PC-3 (cell line): ENCODE results near the gene BCAN. TPM values are rescaled to one million over a fixed set of nuclear protein-coding genes. Genes with fewer than 3 reads are reported as not detected.

Source experiments
- ATAC-seq: fragments of 200-7000 bp; cut with Tn5 transposase; 2 replicates; pipeline ENCODE4 v1.9.1; 2020; ENCODE audit warnings: mild to moderate bottlenecking, moderate library complexity
- BruUV-seq: library from RNA; stranded (reverse); fragments of 400-500 nt; replicated peaks from 2 replicates; lab custom pipeline; 2021; lab: Mats Ljungman, UMichigan
- CTCF ChIA-PET: fragments of 300-600 bp; sonication (Branson Sonifier 250); formaldehyde crosslinking; loops from one replicate; lab custom pipeline; 2022; ENCODE audit warnings: antibody characterized with exemption; lab: Charles Lee
- POLR2A ChIA-PET: fragments of 300-600 bp; sonication (Branson Sonifier 250); formaldehyde crosslinking; loops from one replicate; lab custom pipeline; 2022; ENCODE audit warnings: antibody characterized with exemption; ENCODE audit not compliant: unreplicated experiment; lab: Charles Lee
- DNase-seq: peaks from one replicate; pipeline ENCODE4 v3.0.0-alpha.2; 2015
- H2AFZ ChIP-seq: fragments of 300-600 bp; sonication (generic); 2 replicates; pipeline ENCODE4 v1.6.0; 2016; ENCODE audit warnings: antibody characterized with exemption, low read length
- H3F3A ChIP-seq: fragments of 300-600 bp; sonication (generic); one replicate; pipeline ENCODE4 v1.6.0; 2017; ENCODE audit warnings: antibody characterized with exemption, low read length, control low read depth, mild to moderate bottlenecking; ENCODE audit not compliant: unreplicated experiment
- H3K27ac ChIP-seq: fragments of 300-600 bp; sonication (generic); 2 replicates; pipeline ENCODE4 v1.5.1; 2016; ENCODE audit warnings: mild to moderate bottlenecking, low read length
- H3K27me3 ChIP-seq: fragments of 300-600 bp; sonication (generic); 2 replicates; pipeline ENCODE4 v1.6.1; 2016; ENCODE audit warnings: low read length, mixed read lengths
- H3K36me3 ChIP-seq: fragments of 300-600 bp; sonication (generic); 2 replicates; pipeline ENCODE4 v1.6.1; 2016; ENCODE audit warnings: low read depth, mixed run types, low read length, mixed read lengths
- H3K4me1 ChIP-seq: fragments of 300-600 bp; sonication (generic); 2 replicates; pipeline ENCODE4 v1.5.1; 2016; ENCODE audit warnings: low read length; ENCODE audit not compliant: insufficient read depth
- H3K4me2 ChIP-seq: fragments of 300-600 bp; sonication (generic); 2 replicates; pipeline ENCODE4 v1.6.0; 2016; ENCODE audit warnings: low read length
- H3K4me3 ChIP-seq: fragments of 300-600 bp; sonication (generic); 2 replicates; pipeline ENCODE4 v1.5.1; 2016; ENCODE audit warnings: mild to moderate bottlenecking, low read length, mixed read lengths
- H3K79me2 ChIP-seq: fragments of 300-600 bp; sonication (generic); 2 replicates; pipeline ENCODE4 v1.6.1; 2017; ENCODE audit warnings: low read length, mixed read lengths
- H3K9ac ChIP-seq: fragments of 300-600 bp; sonication (generic); 2 replicates; pipeline ENCODE4 v1.6.0; 2016; ENCODE audit warnings: mild to moderate bottlenecking, low read length
- H3K9me2 ChIP-seq: fragments of 300-600 bp; sonication (generic); replicated peaks from 2 replicates; pipeline ENCODE4 v1.6.1; 2016; ENCODE audit warnings: mixed run types, low read length, mixed read lengths
- H3K9me3 ChIP-seq: fragments of 300-600 bp; sonication (generic); 2 replicates; pipeline ENCODE4 v1.6.1; 2016; ENCODE audit warnings: low read length, mixed read lengths
- H4K20me1 ChIP-seq: fragments of 300-600 bp; sonication (generic); 2 replicates; pipeline ENCODE4 v1.6.1; 2016; ENCODE audit warnings: low read length, mixed read lengths
- CTCF ChIP-seq: fragments of 300-600 bp; sonication (generic); conservative IDR thresholded peaks from 2 replicates; pipeline ENCODE4 v1.5.1; 2017; ENCODE audit warnings: antibody characterized with exemption, low read depth, mild to moderate bottlenecking, low read length
- EZH2 ChIP-seq: fragments of 300-600 bp; sonication (generic); IDR thresholded peaks from one replicate; pipeline ENCODE4 v1.6.1; 2017; ENCODE audit warnings: antibody characterized with exemption, mild to moderate bottlenecking, low read length; ENCODE audit not compliant: unreplicated experiment
- EZH2phosphoT487 ChIP-seq: fragments of 300-600 bp; sonication (generic); IDR thresholded peaks from 2 replicates; pipeline ENCODE4 v1.6.1; 2018; ENCODE audit warnings: mild to moderate bottlenecking, antibody characterized with exemption, low read length, borderline replicate concordance
- intact Hi-C: fragments of 100-400 bp; cut with micrococcal nuclease; formaldehyde crosslinking; loops from 2 replicates; pipeline ENCODE4 v1.9.0; 2023
- total RNA-seq: library from RNA; depleted of rRNA; stranded (reverse); fragments of >200 nt; gene quantifications from 2 replicates; pipeline ENCODE4 v1.2.3, GENCODE V29; 2014

Gene BCAN
- total RNA-seq, 1 experiment from 2014 or later = not detected

GRCh38 chr1:156657741-156658319, 15.9 kb downstream of the BCAN start:
- TF ChIP-seq CTCF = peak; percentile 3; the same call in 1 of the 2 replicates
- TF ChIP-seq EZH2 = no peak
- Histone ChIP-seq H3K9me2 (no peaks in the 10 kb centered on the region), H3K4me1 (peaks cover 46% of the 10 kb centered on the region), H3K4me3 (no peak overlapping the region), H3K79me2 (peaks cover 15% of the 10 kb centered on the region), H3K27ac (no peak overlapping the region), H3K27me3 (0 out of 2 replicates have a peak, but pooled peaks cover 3% of the 10 kb centered on the region), H2AFZ (no peak overlapping the region), H4K20me1 (no peaks in the 10 kb centered on the region), H3F3A (peaks cover 5% of the 10 kb centered on the region), H3K9ac (no peak overlapping the region), H3K4me2 (peak overlapping the region; percentile 64), H3K9me3 (no peaks in the 10 kb centered on the region), H3K36me3 (no peaks in the 10 kb centered on the region)
- intact Hi-C loops = loop anchor here (1.0 kb wide), 1 partner anchor 31 kb away; no protein-coding TSS in a partner anchor
- DNase-seq (no peak), ATAC-seq (no peak)
- POLR2A ChIA-PET = no interaction called here
- CTCF ChIA-PET = no interaction called here
- BruUV-seq = no TSS peak

DNA sequence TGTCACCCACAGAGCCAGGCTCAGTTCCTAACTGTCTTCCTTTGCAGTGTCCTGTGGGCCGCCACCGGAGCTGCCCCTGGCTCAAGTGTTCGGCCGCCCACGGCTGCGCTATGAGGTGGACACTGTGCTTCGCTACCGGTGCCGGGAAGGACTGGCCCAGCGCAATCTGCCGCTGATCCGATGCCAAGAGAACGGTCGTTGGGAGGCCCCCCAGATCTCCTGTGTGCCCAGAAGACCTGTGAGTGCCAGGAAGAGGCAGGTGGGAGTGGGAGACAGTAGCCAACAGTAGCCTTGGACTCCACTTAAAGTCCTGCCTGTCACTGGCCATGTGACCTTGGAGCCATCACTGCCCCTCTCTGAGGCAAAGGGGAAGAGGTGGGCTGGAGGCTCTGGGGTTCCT, 16.6 kb downstream of the BCAN start:
- H3K9ac ChIP-seq = no peak overlapping the region
- TF ChIP-seq CTCF (no peak), EZH2phosphoT487 (no peak), EZH2 (no peak)
- peaks cover 52% of the 10 kb centered on the region for H3K4me1 ChIP-seq
- no peaks in the 10 kb centered on the region for H4K20me1 ChIP-seq
- no peak overlapping the region for H2AFZ ChIP-seq
- no peak overlapping the region for H3K4me2 ChIP-seq
- DNase-seq (no peak), ATAC-seq (no peak)
- POLR2A ChIA-PET = no interaction called here
- 0 out of 2 replicates have a peak, but pooled peaks cover 3% of the 10 kb centered on the region for H3K27me3 ChIP-seq
- H3F3A ChIP-seq = peaks cover 5% of the 10 kb centered on the region
- no peak overlapping the region for H3K4me3 ChIP-seq
- H3K9me2 ChIP-seq = no peaks in the 10 kb centered on the region
- BruUV-seq = no TSS peak
- CTCF ChIA-PET = no interaction called here
- no peaks in the 10 kb centered on the region for H3K9me3 ChIP-seq
- peaks cover 15% of the 10 kb centered on the region for H3K79me2 ChIP-seq
- intact Hi-C loops = no loop called here
- no peak overlapping the region for H3K27ac ChIP-seq
- H3K36me3 ChIP-seq = no peaks in the 10 kb centered on the region

- ATAC-seq (no peak), DNase-seq (no peak)
- POLR2A ChIA-PET = no interaction called here
- intact Hi-C loops = no loop called here
- no peak for TF ChIP-seq EZH2
- TF ChIP-seq CTCF = no peak
- peaks cover 15% of the 10 kb centered on the region for H3K79me2 ChIP-seq
- no TSS peak for BruUV-seq
- H3K4me3 ChIP-seq = 0 out of 2 replicates have a peak overlapping the region, but pooled peaks have one; percentile 57
- no peak overlapping the region for H3K27ac ChIP-seq
- no peaks in the 10 kb centered on the region for H4K20me1 ChIP-seq
- H3K4me2 ChIP-seq = peak overlapping the region; percentile 83
- peak overlapping the region; percentile 65; the same call in 1 of the 2 replicates for H2AFZ ChIP-seq
- no peaks in the 10 kb centered on the region for H3K36me3 ChIP-seq
- H3F3A ChIP-seq = peaks cover 5% of the 10 kb centered on the region
- H3K9me2 ChIP-seq = no peaks in the 10 kb centered on the region
- 0 out of 2 replicates have a peak, but pooled peaks cover 3% of the 10 kb centered on the region for H3K27me3 ChIP-seq
- H3K4me1 ChIP-seq = peaks cover 52% of the 10 kb centered on the region
- CTCF ChIA-PET = interaction anchor here (0.9 to 2.6 kb wide), 4 partner anchors 10 to 67 kb away, joined by 3 to 37 read pairs (median 3); partner anchors contain the start of gene NES
- no peak overlapping the region for H3K9ac ChIP-seq
- no peaks in the 10 kb centered on the region for H3K9me3 ChIP-seq
Measured at GRCh38 chr1:156658945-156659574, 17.1 kb downstream of the BCAN start.
